Measurements from ENCODE around the gene RHOD.
A peak's percentile ranks its signal among the peaks of the same experiment; 100 is the strongest.

RHOD gene

GRCh38 chr11:67117672-67118180 is 61.1 kb downstream of the RHOD start:
- TF ChIP-seq CTCF (IDR thresholded peaks at IDR 0.05; ENCODE audit: low read depth, low read length, missing control alignments), result no peak
- DNase-seq (ENCODE audit: extremely low read depth, low read depth), result no peak
- no peak overlapping the region for H3K4me3 ChIP-seq (replicated peaks; ENCODE audit: low read depth, low read length)

- DNase-seq (ENCODE audit: extremely low read depth, low read depth), result no peak
- no peak for TF ChIP-seq CTCF (IDR thresholded peaks at IDR 0.05; ENCODE audit: low read depth, low read length, missing control alignments)
- peak overlapping the region; percentile 27 for H3K4me3 ChIP-seq (replicated peaks; ENCODE audit: low read depth, low read length)
Measured at GRCh38 chr11:67118181-67118766, 61.6 kb downstream of the RHOD start.

DNA sequence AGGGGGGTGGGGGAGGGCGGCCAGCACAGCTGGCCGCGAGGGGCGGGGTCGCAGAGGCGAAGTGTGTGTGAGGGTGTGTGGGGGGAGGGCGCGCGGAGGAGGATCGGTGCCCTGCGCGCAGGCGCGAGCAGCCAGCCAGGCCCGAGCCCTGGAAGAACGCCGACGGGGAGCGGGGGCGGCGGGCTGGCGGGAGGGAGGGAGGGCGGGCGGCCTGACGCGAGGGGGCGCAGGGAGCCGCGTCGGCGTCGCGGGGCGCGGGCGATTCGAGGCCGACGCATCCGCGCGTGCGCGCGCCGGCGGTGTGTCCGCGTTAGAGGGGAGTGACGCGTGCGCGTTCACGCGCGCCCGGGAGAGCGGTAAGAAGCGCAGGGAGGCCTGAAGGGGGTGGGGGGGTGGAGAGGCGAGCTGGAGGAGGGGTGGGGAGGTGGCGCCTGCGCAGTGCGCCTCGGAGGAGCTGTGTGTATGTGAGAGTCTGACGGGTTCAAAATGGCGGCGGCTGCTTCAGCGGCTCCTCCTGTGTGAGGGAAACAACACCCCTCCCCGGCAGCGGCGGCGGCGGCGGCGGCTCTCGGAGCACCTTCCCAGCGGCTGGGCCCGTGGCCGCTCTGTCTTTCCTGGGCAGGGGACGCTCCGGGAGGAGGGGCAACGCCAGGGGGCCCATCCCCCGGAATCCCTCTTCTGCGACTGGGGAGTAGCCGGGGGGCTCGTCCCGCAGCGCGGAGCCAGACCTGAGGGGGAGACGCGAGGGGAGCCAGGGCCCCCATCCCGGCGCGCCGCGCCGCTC is 62.3 kb downstream of the RHOD start, which contains the start of gene KDM2A:
KDM2A (plus strand) TSS at position 463 of the 784 bp plus-strand sequence. CDS start 2,054 bp downstream, outside the sequence.
- peak within 1 kb of the TSS; percentile 65 for H3K4me3 ChIP-seq (replicated peaks; ENCODE audit: low read depth, low read length)
- no peak for TF ChIP-seq CTCF (IDR thresholded peaks at IDR 0.05; ENCODE audit: low read depth, low read length, missing control alignments)
- peak; percentile 89 for DNase-seq (ENCODE audit: extremely low read depth, low read depth)

DNA sequence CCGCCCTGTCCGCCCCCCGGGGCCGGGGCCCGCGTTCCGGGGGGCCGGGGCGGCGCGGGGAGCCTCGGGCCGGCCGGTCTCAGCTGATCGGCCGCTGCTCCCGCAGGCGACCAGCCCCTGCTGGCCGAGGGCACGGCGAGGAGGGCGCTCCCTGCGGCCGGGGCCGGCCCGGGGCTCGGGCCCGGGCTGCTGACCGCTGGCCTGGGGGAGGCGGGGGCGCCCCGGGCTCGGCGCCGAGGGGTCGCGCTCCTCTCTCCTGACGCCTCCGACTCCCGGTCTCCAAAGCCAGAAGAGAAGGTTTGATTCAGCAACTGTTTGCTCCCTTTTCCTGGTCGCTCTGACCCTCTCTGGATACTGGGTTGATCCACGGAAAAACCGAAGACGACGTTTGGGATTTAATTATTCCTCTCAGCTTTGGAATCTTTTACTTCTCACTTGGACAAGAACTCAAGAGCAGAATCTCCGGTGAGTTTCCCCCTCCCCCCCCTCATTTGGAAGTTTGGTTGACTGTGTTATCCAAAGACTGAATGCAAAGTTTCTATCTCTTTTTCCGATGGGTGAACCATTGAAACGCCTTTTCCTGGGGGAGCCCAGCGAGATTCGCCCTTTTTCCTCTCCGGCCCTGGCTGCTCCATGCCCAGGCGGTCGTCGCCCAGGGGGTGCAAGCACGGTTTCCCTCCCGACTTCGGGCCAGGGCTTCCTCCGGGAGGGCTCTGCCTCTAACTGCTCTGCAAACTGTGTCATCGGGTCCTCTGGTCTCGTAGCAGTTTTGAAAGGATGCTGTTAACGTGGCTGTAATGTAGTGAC is 63.1 kb downstream of the RHOD start:
- peak overlapping the region; percentile 65 for H3K4me3 ChIP-seq (replicated peaks; ENCODE audit: low read depth, low read length)
- no peak for DNase-seq (ENCODE audit: extremely low read depth, low read depth)
- no peak for TF ChIP-seq CTCF (IDR thresholded peaks at IDR 0.05; ENCODE audit: low read depth, low read length, missing control alignments)

- peak overlapping the region; percentile 65 for H3K4me3 ChIP-seq (replicated peaks; ENCODE audit: low read depth, low read length)
- DNase-seq (ENCODE audit: extremely low read depth, low read depth), result no peak
- TF ChIP-seq CTCF (IDR thresholded peaks at IDR 0.05; ENCODE audit: low read depth, low read length, missing control alignments), result no peak
Measured at GRCh38 chr11:67120456-67120855, 63.8 kb downstream of the RHOD start.

- H3K4me3 ChIP-seq (replicated peaks; ENCODE audit: low read depth, low read length), result peak overlapping the region; percentile 65
- no peak for TF ChIP-seq CTCF (IDR thresholded peaks at IDR 0.05; ENCODE audit: low read depth, low read length, missing control alignments)
- DNase-seq (ENCODE audit: extremely low read depth, low read depth), result no peak
Measured at GRCh38 chr11:67120881-67121710, 64.4 kb downstream of the RHOD start.

Measured in HFF-Myc (cell line).